ENCODE data around the gene CORO6.

GRCh38 chr17:29623283-29623647 lies 553 bp upstream of the CORO6 start:
- TF ChIP-seq CTCF (IDR thresholded peaks at IDR 0.05) (no peak), POLR2A (IDR thresholded peaks at IDR 0.05) (no peak), EP300 (IDR thresholded peaks at IDR 0.05) (no peak)
